Loucy (cell line): Measurements from ENCODE around the gene LGR4.

Source experiments
- CTCF ChIP-seq: fragments of 200-600 bp; sonication (generic); conservative IDR thresholded peaks from 2 replicates; pipeline ENCODE4 v1.5.1; 2014; ENCODE audit warnings: mild to moderate bottlenecking, antibody characterized with exemption, low read length
- EZH2phosphoT487 ChIP-seq: fragments of 200-600 bp; IDR thresholded peaks from 2 replicates; pipeline ENCODE4 v1.6.1; 2018; ENCODE audit warnings: antibody characterized with exemption, mild to moderate bottlenecking, moderate library complexity, borderline replicate concordance

GRCh38 chr11:27420722-27421572, 51.6 kb downstream of the LGR4 start:
- TF ChIP-seq CTCF: no peak
- no peak for TF ChIP-seq EZH2phosphoT487
